H9 (cell line): ENCODE data around the gene GLYATL1. TPM values are rescaled to one million over a fixed set of nuclear protein-coding genes. Genes with fewer than 3 reads are reported as not detected.

Experiments
- DNase-seq: peaks from one replicate; pipeline ENCODE4 v3.0.0-alpha.2; 2017
- H2AFZ ChIP-seq: one replicate; pipeline ENCODE4 v1.6.1; 2013; ENCODE audit warnings: mild to moderate bottlenecking, low read length, control low read depth, moderate library complexity
- H2AK5ac ChIP-seq: 2 replicates; pipeline ENCODE4 v1.6.1; 2013; ENCODE audit warnings: low read length, control low read depth, mixed read lengths; ENCODE audit not compliant: insufficient read length
- H2BK120ac ChIP-seq: one replicate; pipeline ENCODE4 v1.6.1; 2013; ENCODE audit warnings: low read depth, mild to moderate bottlenecking, low read length, control low read depth, inconsistent platforms; ENCODE audit not compliant: poor library complexity, severe bottlenecking
- H2BK12ac ChIP-seq: 2 replicates; pipeline ENCODE4 v1.6.1; 2013; ENCODE audit warnings: low read length, control low read depth, mixed read lengths, low read depth; ENCODE audit not compliant: insufficient read length
- H2BK15ac ChIP-seq: 2 replicates; pipeline ENCODE4 v1.6.1; 2013; ENCODE audit warnings: low read depth, low read length, control low read depth
- H2BK20ac ChIP-seq: one replicate; pipeline ENCODE4 v1.6.1; 2013; ENCODE audit warnings: low read depth, mild to moderate bottlenecking, low read length, control low read depth, inconsistent platforms; ENCODE audit not compliant: poor library complexity, severe bottlenecking
- H2BK5ac ChIP-seq: 2 replicates; pipeline ENCODE4 v1.6.1; 2013; ENCODE audit warnings: low read length, control low read depth, mixed read lengths; ENCODE audit not compliant: insufficient read length
- H3K14ac ChIP-seq: 2 replicates; pipeline ENCODE4 v1.6.1; 2013; ENCODE audit warnings: low read length, control low read depth; ENCODE audit not compliant: insufficient read depth
- H3K18ac ChIP-seq: 2 replicates; pipeline ENCODE4 v1.6.1; 2013; ENCODE audit warnings: low read depth, mild to moderate bottlenecking, mixed read lengths, low read length, control low read depth; ENCODE audit not compliant: insufficient read length
- H3K23ac ChIP-seq: 2 replicates; pipeline ENCODE4 v1.6.1; 2013; ENCODE audit warnings: low read length, control low read depth, mixed read lengths, low read depth; ENCODE audit not compliant: insufficient read length
- H3K23me2 ChIP-seq: 2 replicates; pipeline ENCODE4 v1.6.1; 2013; ENCODE audit warnings: low read depth, mild to moderate bottlenecking, mixed read lengths, low read length, control low read depth; ENCODE audit not compliant: insufficient read length, poor library complexity, severe bottlenecking
- H3K27ac ChIP-seq: 2 replicates; pipeline ENCODE4 v1.5.1; 2013; ENCODE audit warnings: low read length, control low read depth, mixed read lengths, low read depth; ENCODE audit not compliant: insufficient read length
- H3K27me3 ChIP-seq: 2 replicates; pipeline ENCODE4 v1.6.1; 2013; ENCODE audit warnings: low read length, control low read depth, inconsistent platforms; ENCODE audit not compliant: insufficient read depth
- H3K4ac ChIP-seq: 2 replicates; pipeline ENCODE4 v1.6.1; 2013; ENCODE audit warnings: low read depth, mild to moderate bottlenecking, control low read depth, inconsistent platforms, low read length, moderate library complexity
- H3K4me1 ChIP-seq: 2 replicates; pipeline ENCODE4 v1.6.1; 2013; ENCODE audit warnings: low read length, control low read depth, inconsistent platforms; ENCODE audit not compliant: insufficient read depth
- H3K4me2 ChIP-seq: 2 replicates; pipeline ENCODE4 v1.6.1; 2013; ENCODE audit warnings: low read length, control low read depth, mixed read lengths; ENCODE audit not compliant: insufficient read length, insufficient read depth
- H3K56ac ChIP-seq: 2 replicates; pipeline ENCODE4 v1.6.1; 2013; ENCODE audit warnings: low read depth, mild to moderate bottlenecking, mixed read lengths, low read length, control low read depth; ENCODE audit not compliant: insufficient read length
- H3K79me1 ChIP-seq: 2 replicates; pipeline ENCODE4 v1.6.1; 2013; ENCODE audit warnings: low read depth, mild to moderate bottlenecking, moderate library complexity, low read length, control low read depth, inconsistent platforms; ENCODE audit not compliant: insufficient read depth, poor library complexity, severe bottlenecking
- H3K79me2 ChIP-seq: 2 replicates; pipeline ENCODE4 v1.6.1; 2013; ENCODE audit warnings: low read length, control low read depth, inconsistent platforms; ENCODE audit not compliant: insufficient read depth
- H3K9ac ChIP-seq: 2 replicates; pipeline ENCODE4 v1.6.1; 2013; ENCODE audit warnings: low read length, control low read depth, mixed read lengths; ENCODE audit not compliant: insufficient read length; ENCODE audit errors: extremely low read depth
- H3K9me3 ChIP-seq: one replicate; pipeline ENCODE4 v1.6.1; 2013; ENCODE audit warnings: low read depth, low read length, inconsistent platforms; ENCODE audit not compliant: control insufficient read depth
- H3T11ph ChIP-seq: one replicate; pipeline ENCODE4 v1.6.1; 2013; ENCODE audit warnings: mild to moderate bottlenecking, low read length, control low read depth, inconsistent platforms
- H4K20me1 ChIP-seq: one replicate; pipeline ENCODE4 v1.6.1; 2013; ENCODE audit not compliant: control insufficient read depth, insufficient read length, insufficient read depth
- H4K5ac ChIP-seq: 2 replicates; pipeline ENCODE4 v1.6.1; 2013; ENCODE audit warnings: low read depth, mild to moderate bottlenecking, mixed read lengths, low read length, control low read depth; ENCODE audit not compliant: insufficient read length
- H4K8ac ChIP-seq: replicated peaks from 2 replicates; pipeline ENCODE4 v1.6.1; 2013; ENCODE audit warnings: low read length, control low read depth, mixed read lengths, low read depth; ENCODE audit not compliant: insufficient read length
- H4K91ac ChIP-seq: 2 replicates; pipeline ENCODE4 v1.6.1; 2013; ENCODE audit warnings: low read depth, mild to moderate bottlenecking, moderate library complexity, mixed read lengths, low read length, control low read depth; ENCODE audit not compliant: insufficient read length
- H3K27ac Mint-ChIP-seq, 3 experiments: 2 replicates in 2 of 3; 3 replicates in 1 of 3; pipeline ENCODE4 v1.8.0; 2020 to 2021; ENCODE audit warnings: mixed read lengths in 3 of 3, mild to moderate bottlenecking in 1 of 3, moderate library complexity in 1 of 3
- H3K27me3 Mint-ChIP-seq: 2 replicates; pipeline ENCODE4 v1.8.0; 2021; ENCODE audit warnings: low read depth, mild to moderate bottlenecking, moderate library complexity, mixed read lengths
- H3K36me3 Mint-ChIP-seq, 3 experiments: 2 replicates in 2 of 3; 3 replicates in 1 of 3; pipeline ENCODE4 v1.8.0; 2020 to 2021; ENCODE audit warnings: low read depth in 3 of 3, mixed read lengths in 3 of 3; ENCODE audit not compliant: insufficient read depth in 1 of 3
- H3K4me1 Mint-ChIP-seq, 2 experiments: 2 replicates each; pipeline ENCODE4 v1.8.0; 2020; ENCODE audit warnings: mixed read lengths in 2 of 2
- H3K4me3 Mint-ChIP-seq, 2 experiments: 2 replicates in 1 of 2; 3 replicates in 1 of 2; pipeline ENCODE4 v1.8.0; 2020 to 2021; ENCODE audit warnings: mild to moderate bottlenecking in 2 of 2, mixed read lengths in 2 of 2, moderate library complexity in 1 of 2
- H3K9me3 Mint-ChIP-seq, 2 experiments: 2 replicates in 1 of 2; 3 replicates in 1 of 2; pipeline ENCODE4 v1.8.0; 2020; ENCODE audit warnings: mild to moderate bottlenecking in 2 of 2, mixed read lengths in 2 of 2, moderate library complexity in 1 of 2
- CTCF ChIP-seq: fragments of 200-600 bp; sonication (generic); conservative IDR thresholded peaks from 3 replicates; pipeline ENCODE4 v1.8.0; 2021; ENCODE audit warnings: antibody characterized with exemption, mild to moderate bottlenecking
- WGBS: extraction: QIAGEN DNeasy Blood & Tissue Kit; methylation state at CpG from one replicate; pipeline ENCODE4 v1.1.7; 2013; ENCODE audit warnings: missing lambda C conversion rate, low lambda C conversion rate, mixed read lengths; ENCODE audit not compliant: insufficient read length; ENCODE audit errors: extremely low coverage; 5-methylcytosine and 5-hydroxymethylcytosine counted together
- total RNA-seq: library from RNA; stranded (reverse); gene quantifications from 2 replicates; pipeline ENCODE4 v1.2.1, GENCODE V29; 2021

GLYATL1 gene
- total RNA-seq, 1 experiment from 2014 or later, result 2.8 TPM

GRCh38 chr11:58905011-58905720, 34.1 kb upstream of the GLYATL1 start:
- Mint-ChIP-seq H3K27me3 (peaks cover 77% of the 10 kb centered on the region), H3K9me3 (peaks cover 5 to 8% of the 10 kb centered on the region in 2 experiments; a peak in 4 of 5 replicates), H3K27ac (peak overlapping the region in 1 of 3 experiments; percentile 54; a peak in 1 of 7 replicates), H3K4me3 (peak overlapping the region; percentile 76 to 79), H3K36me3 (peaks cover 0 to 2% (median 0%) of the 10 kb centered on the region in 3 experiments; a peak in 1 of 7 replicates), H3K4me1 (peaks cover 25 to 27% of the 10 kb centered on the region in 2 experiments)
- H2BK5ac ChIP-seq, result no peak overlapping the region
- no peaks in the 10 kb centered on the region for H4K20me1 ChIP-seq
- no peak overlapping the region for H3K56ac ChIP-seq
- H3K14ac ChIP-seq, result peak overlapping the region; percentile 59
- H4K5ac ChIP-seq, result no peak overlapping the region
- no peaks in the 10 kb centered on the region for H3K79me2 ChIP-seq
- no peak for TF ChIP-seq CTCF
- DNase-seq, result peak; percentile 72
- H2AK5ac ChIP-seq, result no peak overlapping the region
- H3K18ac ChIP-seq, result peak overlapping the region; percentile 83
- H3T11ph ChIP-seq, result no peak overlapping the region
- no peak overlapping the region for H2BK12ac ChIP-seq
- no peak overlapping the region for H2BK15ac ChIP-seq
- H3K9ac ChIP-seq, result peak overlapping the region; percentile 36
- WGBS, result no CpG with 5 or more reads among the region's 41 CpGs
- H3K27ac ChIP-seq, result no peak overlapping the region
- H3K79me1 ChIP-seq, result no peaks in the 10 kb centered on the region
- no peak overlapping the region for H2AFZ ChIP-seq
- H2BK120ac ChIP-seq, result no peak overlapping the region
- no peaks in the 10 kb centered on the region for H3K4me1 ChIP-seq
- H4K8ac ChIP-seq, result no peak overlapping the region
- no peak overlapping the region for H3K4ac ChIP-seq
- H3K23ac ChIP-seq, result no peak overlapping the region
- peaks cover 9% of the 10 kb centered on the region for H3K23me2 ChIP-seq
- H2BK20ac ChIP-seq, result no peak overlapping the region
- H4K91ac ChIP-seq, result no peak overlapping the region
- H3K4me2 ChIP-seq, result peak overlapping the region; percentile 37
- H3K9me3 ChIP-seq, result no peaks in the 10 kb centered on the region
- peaks cover 5% of the 10 kb centered on the region; the same call in 1 of the 2 replicates for H3K27me3 ChIP-seq
